ENCODE results near the gene CCDC7.
"Not testable (repeated sequence)": the region's sequence is repeated elsewhere in the genome, so short reads cannot be mapped to it uniquely, and the experiment has no call there.

CCDC7 gene

DNA sequence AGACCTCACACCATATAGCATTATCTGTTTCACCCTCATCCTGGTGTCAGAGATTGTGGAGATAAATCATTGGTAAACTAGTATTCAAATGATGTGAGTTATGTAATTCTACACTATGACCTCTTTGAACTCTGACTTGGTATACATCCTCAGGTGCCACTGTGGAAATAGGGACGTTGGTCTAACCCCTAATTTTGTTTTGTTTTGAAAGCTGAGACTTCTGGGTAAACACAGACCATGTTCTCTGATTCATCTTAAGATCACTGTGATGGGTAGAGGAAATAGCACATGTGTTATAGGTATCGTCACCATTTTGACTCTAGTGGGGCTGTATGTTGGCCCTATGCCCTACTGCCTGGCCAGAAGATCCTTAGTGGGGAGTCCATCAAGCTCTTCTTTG is 241.6 kb downstream of the CCDC7 start:
- FAIRE-seq (no peak), DNase-seq (ENCODE audit: low spot score) (peak; percentile 1)

DNA sequence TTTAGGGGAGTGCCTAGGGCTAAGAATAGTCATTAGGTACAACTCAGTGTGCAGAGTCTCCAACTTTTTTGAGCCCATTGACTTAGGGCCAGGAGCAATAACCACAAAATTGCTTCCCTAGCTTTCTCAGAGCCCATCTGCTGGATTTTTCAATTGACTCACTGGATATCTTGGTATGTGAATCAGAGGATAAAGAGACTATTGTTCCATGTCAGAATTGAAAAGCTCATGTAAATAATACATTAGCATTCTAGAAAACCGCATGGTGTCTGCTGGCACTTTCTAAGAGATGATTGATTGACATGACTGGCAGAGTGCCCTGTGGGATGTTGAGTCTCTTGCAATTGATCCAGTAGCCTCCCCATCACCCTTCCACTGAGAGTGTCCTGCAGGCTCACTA is 246.2 kb downstream of the CCDC7 start:
- DNase-seq (ENCODE audit: low spot score) (peak; percentile 84), FAIRE-seq (peak; percentile 88)

DNA sequence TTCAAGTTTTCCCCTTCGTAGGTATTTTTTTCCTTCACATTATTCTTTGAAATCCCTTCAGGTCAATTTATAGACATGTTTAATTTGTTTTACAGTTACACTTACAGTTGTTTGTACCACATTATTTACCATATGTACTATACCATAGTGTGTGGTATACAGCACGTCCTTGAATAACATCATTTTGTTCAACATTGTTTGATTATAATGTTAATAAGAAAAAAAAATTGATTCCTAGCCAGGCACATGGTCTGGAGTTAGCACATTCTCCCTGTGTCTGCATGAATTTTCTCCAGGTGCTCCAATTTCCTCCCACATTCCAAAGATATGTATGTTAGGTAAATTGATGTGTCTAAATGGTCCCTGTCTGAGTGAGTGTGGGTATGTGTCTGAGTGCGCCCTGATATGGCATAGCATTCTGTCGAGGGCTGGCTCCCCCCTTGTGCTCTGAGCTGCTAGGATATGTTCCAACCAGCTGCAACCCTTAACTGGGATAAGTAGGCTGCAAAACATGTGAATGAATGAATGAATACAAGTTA is 247.6 kb downstream of the CCDC7 start:
- FAIRE-seq (no peak), DNase-seq (ENCODE audit: low spot score) (no peak)

DNA sequence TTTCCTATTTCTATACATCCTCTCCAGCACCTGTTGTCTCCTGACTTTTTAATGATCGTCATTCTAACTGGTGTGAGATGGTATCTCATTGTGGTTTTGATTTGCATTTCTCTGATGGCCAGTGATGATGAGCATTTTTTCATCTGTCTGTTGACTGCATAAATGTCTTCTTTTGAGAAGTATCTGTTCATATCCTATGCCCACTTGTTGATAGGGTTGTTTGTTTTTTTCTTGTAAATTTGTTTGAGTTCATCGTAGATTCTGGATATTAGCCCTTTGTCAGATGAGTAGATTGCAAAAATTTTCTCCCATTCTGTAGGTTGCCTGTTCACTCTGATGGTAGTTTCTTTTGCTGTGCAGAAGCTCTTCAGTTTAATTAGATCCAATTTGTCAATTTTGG is 253.7 kb downstream of the CCDC7 start:
- not testable (repeated sequence) for DNase-seq (ENCODE audit: low spot score); FAIRE-seq

DNA sequence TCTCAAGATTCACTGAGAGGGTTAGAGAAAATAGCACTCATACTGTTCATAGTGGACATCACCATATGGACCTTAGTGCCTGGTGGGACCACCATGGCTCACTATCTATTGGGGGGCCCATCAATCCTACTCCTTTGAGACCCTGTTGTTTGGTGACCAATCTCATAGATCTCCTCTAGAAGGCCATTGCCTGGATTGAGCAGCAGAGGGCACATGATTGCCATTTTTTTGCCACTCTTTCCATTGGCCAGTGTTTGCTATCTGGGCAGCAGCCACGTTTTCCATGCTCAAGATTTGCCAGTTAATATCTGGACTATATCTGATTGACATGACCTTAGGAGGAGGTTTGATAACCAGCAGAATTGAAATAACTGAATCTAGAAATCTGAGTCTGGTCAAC is 267.6 kb downstream of the CCDC7 start:
- no peak for DNase-seq (ENCODE audit: low spot score)
- FAIRE-seq, result no peak

DNA sequence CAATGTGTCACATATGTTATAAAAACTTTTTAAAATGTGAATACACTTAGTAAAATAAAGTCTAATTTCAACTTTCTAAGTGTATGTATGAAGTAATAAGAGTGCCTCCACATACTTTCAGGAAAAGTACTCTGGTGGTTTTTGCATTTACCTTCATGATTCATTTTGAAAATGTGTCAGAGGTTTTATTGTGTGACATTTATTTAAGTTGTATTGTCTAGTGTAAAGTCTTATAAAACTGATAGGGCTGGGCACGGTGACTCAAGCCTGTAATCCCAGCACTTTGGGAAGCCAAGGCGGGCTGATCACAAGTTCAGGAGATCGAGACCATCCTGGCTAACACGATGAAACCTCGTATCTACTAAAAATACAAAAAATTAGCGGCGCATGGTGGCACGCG is 285.6 kb downstream of the CCDC7 start:
- DNase-seq (ENCODE audit: low spot score) (no peak), FAIRE-seq (peak; percentile 39)

DNA sequence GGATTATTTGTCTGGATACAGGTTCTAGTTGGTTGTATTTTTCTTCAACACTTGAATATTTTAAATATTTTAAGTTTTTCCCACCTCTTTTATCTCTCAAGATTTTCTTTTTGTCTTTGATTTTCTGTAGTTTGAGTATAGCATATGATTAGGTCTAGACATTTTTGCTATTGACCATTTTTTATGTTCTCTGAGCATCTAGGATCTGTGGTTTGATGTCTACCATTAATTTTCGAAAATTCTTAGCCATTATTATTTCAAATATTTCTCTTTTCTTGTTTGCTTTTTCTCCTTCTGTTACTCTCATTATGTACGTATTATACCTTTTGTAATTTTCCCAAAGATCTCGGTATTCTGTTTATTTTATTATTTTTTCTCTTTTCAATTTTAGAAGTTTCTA is 293.0 kb downstream of the CCDC7 start:
- peak; percentile 5 for FAIRE-seq

DNA sequence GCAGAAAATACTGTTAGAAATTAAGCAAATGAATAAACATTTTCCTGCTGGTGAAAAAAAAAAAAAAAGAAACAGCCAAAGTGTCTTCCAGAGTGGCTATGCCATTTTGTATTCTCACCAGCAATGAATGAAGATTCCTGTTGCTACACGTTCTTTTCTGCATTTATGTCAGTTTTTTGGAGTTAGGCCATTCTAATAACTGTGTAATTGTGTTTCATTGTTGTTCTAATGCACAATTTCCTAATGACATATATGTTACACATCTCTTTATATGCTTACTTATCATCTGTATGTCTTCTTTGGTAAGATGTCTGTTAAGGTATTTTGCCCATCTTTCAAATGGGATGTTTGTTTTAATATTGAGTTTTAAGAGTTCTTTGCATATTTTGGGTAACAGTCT is 298.4 kb downstream of the CCDC7 start:
- DNase-seq (ENCODE audit: low spot score) (no peak), FAIRE-seq (no peak)

More for the DNA sequence above, 293.0 kb downstream of the CCDC7 start:
- DNase-seq (ENCODE audit: low spot score), result no peak

DNA sequence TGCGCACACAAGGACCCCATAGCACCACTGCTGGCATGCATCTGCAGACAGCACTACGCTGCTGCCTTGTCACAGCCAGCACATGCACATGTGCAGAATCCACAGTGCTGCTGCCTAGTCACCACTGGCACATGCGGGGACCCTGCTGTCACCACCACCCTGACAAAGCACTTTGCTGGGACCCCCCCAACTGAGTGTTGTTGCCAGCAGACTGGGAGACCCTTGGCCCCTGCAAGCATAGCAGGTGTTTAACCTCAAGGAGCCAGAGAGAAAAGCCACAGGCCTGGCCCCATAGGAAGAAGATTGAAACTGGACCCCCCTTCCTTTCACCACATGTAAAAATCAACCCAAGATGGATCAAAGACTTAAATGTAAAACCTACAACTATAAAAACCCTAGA is 300.9 kb downstream of the CCDC7 start:
- no peak for DNase-seq (ENCODE audit: low spot score)
- FAIRE-seq, result no peak

DNA sequence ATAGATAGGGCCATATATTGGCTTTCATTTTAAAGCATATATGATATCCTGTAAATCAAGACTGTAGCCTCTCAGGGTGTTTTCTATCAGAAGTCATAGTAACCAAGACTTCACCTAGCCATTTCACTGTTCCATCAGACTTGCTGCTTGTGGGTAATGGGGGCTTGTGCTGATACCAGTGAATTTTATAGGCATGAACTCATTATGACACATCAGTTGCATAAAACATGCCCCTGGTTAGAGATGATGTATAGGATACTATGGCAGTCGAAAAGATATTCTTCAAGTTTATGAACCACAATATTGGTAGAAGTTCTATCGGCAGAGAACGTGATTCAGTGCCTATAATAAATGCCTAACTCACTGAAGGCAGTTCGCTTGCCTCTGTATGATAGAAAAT is 305.6 kb downstream of the CCDC7 start:
- FAIRE-seq (no peak), DNase-seq (ENCODE audit: low spot score) (no peak)

DNA sequence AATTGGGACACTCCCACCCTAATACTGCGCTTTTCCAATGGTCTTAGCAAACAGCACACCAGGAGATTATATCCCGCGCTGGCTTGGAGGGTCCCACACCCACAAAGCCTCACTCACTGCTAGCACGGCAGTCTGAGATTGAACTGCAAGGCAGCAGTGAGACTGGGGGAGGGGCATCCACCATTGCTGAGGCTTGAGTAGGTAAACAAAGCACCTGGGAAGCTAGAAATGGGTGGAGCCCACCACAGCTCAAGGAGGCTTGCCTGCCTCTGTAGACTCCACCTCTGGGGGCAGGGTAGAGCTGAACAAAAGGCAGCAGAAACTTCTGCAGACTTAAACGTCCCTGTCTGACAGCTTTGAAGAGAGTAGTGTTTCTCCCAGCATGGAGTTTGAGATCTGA is 309.0 kb downstream of the CCDC7 start:
- FAIRE-seq; DNase-seq (ENCODE audit: low spot score): not testable (repeated sequence)

DNA sequence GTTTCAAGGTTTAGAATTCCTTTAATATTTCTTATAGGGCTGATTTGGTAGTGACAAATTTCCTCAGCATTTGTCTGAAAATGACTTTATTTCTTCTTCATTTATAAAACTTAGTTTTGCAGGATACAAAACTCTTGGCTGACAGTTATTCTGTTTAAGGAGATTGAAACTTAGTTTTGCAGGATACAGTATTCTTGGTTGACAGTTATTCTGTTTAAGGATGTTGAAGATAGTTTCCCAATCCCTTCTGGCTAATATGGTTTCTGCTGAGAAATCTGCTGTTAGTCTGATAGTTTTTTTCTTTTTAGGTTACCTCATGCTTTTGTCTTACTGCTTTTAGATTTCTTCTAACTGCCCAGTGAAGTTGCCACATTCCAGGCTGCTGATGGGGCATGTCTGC is 325.3 kb downstream of the CCDC7 start:
- DNase-seq (ENCODE audit: low spot score), result no peak

DNA sequence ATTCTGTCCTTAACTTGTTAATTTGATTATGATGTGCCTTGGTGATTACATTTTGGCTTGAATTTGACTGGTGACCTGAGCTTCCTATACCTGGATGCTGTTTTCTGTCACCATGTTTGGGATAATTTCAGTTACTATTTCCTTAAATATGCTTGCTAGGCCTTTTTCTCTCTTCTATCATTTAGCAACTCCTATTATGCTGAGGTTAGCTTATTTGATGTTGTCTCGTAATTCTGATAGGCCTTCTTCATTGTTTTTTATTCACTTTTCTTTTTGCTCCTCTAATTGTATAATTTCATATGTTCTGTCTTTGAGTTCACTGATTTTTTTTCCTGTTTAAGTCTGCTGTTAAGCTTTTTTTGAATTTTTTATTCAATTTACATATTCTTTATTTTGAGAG is 327.2 kb downstream of the CCDC7 start:
- FAIRE-seq (no peak), DNase-seq (ENCODE audit: low spot score) (no peak)

More for the DNA sequence above, 325.3 kb downstream of the CCDC7 start:
- FAIRE-seq, result no peak

DNA sequence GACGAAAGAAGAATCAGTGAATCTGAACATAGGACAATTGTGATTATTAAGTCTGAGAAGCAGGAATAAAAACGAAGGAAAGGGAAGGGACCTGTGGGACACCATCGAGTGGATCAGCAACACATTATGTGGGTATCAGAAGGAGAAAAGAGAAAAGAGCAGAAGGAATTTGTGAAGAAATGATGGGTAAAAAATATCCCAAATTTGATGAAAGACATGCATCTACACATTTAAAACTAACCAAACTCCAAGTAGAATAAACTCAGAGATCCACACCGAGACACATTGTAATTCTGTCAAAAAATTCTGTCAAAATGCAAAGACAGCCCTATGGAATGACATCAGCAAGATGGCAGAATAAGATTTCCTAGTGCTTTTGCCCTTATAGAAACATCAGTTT is 341.0 kb downstream of the CCDC7 start:
- FAIRE-seq, result no peak
- no peak for DNase-seq (ENCODE audit: low spot score)

DNA sequence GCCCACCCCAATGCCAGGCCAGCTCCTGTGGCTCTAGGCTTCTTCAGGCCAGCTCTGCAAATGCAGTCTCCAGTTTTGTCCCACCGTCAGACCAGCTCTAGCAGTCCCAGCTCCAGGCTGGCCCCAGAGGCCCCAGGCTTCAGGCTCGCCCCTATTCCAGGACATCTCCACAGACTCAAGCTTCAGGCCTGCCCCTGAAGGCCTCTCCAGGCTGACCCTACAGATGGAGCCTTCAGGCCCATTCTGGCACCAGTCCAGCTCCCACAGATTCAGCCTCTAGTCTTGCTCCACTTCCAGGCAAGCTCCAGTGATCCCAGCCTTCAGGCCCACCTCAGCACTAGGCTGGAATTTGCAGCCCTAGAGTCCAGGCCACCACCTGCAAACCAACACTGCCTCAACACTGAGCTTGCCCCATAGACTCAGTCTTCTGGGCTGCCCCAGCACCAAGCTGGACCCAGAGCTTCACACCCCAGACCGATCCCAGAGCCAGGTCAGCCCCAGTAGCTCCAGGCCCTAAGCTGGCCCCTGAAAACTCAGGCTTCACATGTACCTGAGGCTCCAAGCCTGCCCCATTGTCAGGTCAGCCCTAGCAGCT is 341.8 kb downstream of the CCDC7 start:
- FAIRE-seq (no peak), DNase-seq (ENCODE audit: low spot score) (no peak)

DNA sequence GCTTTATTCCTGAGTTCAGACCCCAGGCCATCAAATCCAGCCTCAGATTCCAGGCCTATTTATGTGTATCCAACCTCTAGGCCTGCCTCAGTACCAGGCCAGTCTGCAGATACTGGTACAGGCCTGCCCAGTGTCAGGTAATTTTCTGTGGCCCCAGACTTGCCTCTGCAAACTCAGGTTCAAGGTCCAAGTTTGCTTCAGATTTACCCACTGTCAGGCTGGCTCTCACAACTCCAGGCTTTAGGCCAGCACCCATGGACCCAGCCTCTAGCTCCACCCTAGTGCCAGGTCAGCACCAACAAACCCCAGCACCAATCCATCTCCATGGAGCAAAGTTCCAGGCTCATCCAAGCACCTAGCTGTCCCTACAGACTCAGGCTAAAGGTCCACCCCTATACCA is 342.4 kb downstream of the CCDC7 start:
- DNase-seq (ENCODE audit: low spot score), result no peak
- FAIRE-seq, result no peak

DNA sequence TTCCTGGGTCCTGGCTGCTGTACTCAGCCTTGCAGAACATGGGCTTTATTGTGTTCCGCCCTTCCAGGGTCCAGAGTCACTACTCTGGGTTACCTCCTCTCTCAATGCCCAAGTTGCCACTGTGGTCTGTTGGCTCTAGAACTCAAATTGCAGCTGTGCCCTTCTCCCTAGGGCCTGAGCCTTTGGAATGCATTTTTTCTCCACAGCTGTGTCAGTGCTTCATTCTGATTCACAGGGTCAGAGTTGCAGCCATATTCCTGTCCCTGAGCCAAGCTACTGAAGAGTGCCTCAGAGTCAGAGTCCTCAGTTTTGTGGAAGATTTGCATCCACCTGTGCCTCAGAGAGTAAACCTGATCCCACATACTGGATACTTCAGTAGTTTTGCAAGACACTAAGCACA is 344.5 kb downstream of the CCDC7 start:
- no peak for FAIRE-seq
- no peak for DNase-seq (ENCODE audit: low spot score)

DNA sequence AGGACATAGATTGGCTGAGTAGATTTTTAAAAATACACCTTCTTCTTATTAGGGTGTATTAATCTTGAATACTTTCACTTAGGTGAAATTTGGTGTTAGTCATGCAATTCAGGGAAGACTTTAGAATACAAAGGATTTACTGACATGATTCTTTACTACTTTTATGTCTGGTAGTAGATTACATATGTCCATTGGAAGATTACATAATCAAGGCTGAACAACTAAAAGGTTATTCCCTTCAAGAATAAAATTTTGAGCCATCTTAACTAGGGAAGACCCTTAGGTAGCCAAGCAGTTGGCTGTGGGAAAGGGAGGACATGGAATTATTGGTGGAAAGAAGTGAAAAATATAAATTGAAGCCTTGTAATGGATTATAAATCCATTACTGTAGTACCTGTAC is 347.1 kb downstream of the CCDC7 start:
- DNase-seq (ENCODE audit: low spot score), result no peak
- FAIRE-seq, result no peak

DNA sequence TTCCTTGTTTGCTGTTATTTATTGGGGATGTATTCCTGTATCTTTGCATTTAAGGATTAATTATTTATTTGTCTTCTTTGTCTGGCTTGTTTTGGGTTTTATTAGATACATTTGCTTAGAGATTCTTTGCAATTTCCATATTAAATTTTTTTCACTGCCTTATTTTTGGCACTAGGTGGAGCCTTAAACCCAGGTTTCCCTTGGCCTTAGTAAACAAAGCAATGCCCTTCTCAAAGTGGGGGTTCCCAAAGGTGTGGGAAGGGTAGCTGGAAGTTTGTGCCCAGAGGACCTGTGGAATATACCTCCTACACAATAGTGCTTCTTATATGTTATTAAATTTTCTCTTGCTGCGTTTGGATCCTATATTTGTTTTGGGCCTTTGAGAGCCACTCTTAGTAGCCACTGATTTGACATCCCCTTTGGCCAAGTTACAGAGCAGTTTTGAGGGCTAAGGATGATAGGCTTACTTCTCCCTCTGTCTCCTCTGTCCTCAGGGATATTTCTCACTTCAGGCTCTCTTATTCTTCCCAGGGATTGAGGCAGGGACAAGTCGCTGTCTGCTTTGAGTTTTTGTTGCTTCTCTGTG is 349.8 kb downstream of the CCDC7 start:
- FAIRE-seq (peak; percentile 54), DNase-seq (ENCODE audit: low spot score) (peak; percentile 45)

DNA sequence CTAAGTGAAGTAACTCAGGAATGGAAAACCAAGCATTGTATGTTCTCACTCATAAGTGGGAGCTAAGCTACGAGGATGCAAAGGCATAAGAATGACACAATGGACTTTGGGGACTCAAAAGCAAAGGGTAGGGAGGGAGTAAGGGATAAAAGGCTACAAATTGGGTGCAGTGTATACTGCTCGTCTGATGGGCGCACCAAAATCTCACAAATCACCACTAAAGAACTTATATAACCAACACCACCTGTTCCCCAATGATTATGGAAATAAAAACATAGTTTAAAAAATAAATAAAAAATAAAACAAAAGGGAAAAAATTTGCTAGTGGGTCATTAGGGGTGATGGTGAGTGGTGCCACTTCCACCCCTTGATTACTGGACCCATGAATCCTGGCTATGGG is 351.5 kb downstream of the CCDC7 start:
- DNase-seq (ENCODE audit: low spot score); FAIRE-seq: not testable (repeated sequence)

DNA sequence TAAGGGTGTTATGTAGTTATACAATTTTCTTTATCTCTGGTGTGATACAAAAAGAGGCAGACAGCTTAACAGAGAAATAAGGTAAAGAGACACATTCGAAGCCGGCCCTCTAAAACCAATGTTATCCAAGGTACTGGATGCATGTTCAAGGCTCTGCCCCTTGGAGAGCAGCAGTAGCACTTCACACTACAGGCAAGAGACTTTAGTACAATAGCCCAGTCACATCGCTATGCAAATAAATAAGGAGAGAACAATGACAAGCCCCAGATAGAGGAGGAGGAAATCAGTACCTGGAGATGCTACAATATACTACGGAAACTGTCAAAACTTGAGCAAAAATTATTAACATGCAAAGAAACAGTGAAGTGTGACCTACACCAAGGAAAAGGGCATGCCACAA is 401.0 kb downstream of the CCDC7 start:
- FAIRE-seq, result no peak
- DNase-seq (ENCODE audit: low spot score), result no peak

DNA sequence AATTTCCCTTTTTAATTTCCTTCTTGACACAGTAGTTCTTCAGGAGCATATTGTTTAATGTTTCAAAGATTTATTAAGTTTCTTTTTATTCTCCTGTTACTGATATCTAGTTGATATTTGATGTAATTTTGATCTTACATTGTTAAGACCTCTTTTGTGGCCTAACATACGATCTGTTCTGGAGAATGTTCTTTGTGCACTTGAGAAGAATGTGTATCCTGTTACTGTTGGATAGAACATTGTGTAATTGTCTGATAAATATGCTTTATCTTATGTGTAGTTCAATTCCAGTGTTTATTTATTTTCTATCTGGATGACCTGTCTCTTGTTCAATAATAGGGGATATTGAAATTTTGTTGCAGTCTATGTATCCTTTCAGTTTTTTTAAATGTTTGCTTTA is 405.4 kb downstream of the CCDC7 start:
- FAIRE-seq (no peak), DNase-seq (ENCODE audit: low spot score) (no peak)

DNA sequence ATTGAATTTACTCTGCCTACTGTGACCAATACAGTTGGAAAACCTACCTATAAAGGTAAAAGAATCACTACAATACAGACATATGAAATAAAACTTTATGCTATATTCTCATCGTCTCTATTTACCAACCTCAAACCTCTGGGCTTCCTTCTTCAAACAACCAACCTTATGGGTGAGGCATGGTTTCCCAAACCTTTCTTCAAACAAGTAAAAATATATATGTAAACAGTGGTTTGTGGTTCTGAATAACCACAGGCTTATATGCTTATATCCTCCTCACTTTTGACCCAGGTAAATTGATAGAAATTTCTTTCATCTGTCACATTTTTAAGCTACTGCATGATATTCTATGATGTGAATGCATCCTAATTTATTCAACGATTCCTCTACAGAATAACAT is 408.5 kb downstream of the CCDC7 start:
- DNase-seq (ENCODE audit: low spot score) (no peak), FAIRE-seq (no peak)
